Epithelial cell of esophagus (primary cell): ENCODE data around the gene ZNRF3.
"Not testable (repeated sequence)": the region's sequence is repeated elsewhere in the genome, so short reads cannot be mapped to it uniquely, and the experiment has no call there.

Source experiments
- DNase-seq: peaks from one replicate; pipeline ENCODE4 v3.0.0; 2010; ENCODE audit warnings: low read depth
- H3K4me3 ChIP-seq: 2 replicates; pipeline ENCODE4 v1.5.1; 2011; ENCODE audit warnings: mild to moderate bottlenecking, low read length, control low read depth
- TF ChIP-seq, protein P1 (sequence below): IDR thresholded peaks from 2 replicates; pipeline ENCODE4 v1.5.1; 2011; ENCODE audit warnings: low read depth, mild to moderate bottlenecking, low read length, control low read depth, inconsistent platforms; ENCODE audit not compliant: insufficient read depth; ENCODE audit errors: missing control alignments

Gene ZNRF3

DNA sequence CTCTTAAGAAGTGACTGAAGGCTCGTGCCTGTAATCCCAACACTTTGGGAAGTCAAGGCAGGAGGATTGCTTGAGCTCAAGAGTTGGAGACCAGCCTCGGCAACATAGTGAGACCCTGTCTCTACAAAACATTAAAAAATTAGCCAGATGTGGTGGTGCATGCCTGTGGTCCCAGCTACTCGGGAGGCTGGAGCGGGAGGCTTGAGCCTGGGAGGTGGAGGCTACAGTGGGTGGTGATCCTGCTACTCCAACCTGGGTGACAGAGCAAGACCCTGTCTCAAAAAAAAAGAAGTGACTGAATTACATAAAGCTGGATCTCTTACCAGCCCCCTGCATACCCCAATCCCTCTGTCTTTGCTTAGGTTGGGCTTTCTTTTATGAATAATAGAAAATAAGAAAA, 120.2 kb downstream of the ZNRF3 start:
- no peak for DNase-seq
- TF ChIP-seq, protein P1, sequence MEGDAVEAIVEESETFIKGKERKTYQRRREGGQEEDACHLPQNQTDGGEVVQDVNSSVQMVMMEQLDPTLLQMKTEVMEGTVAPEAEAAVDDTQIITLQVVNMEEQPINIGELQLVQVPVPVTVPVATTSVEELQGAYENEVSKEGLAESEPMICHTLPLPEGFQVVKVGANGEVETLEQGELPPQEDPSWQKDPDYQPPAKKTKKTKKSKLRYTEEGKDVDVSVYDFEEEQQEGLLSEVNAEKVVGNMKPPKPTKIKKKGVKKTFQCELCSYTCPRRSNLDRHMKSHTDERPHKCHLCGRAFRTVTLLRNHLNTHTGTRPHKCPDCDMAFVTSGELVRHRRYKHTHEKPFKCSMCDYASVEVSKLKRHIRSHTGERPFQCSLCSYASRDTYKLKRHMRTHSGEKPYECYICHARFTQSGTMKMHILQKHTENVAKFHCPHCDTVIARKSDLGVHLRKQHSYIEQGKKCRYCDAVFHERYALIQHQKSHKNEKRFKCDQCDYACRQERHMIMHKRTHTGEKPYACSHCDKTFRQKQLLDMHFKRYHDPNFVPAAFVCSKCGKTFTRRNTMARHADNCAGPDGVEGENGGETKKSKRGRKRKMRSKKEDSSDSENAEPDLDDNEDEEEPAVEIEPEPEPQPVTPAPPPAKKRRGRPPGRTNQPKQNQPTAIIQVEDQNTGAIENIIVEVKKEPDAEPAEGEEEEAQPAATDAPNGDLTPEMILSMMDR = no peak
- H3K4me3 ChIP-seq = no peak overlapping the region

DNA sequence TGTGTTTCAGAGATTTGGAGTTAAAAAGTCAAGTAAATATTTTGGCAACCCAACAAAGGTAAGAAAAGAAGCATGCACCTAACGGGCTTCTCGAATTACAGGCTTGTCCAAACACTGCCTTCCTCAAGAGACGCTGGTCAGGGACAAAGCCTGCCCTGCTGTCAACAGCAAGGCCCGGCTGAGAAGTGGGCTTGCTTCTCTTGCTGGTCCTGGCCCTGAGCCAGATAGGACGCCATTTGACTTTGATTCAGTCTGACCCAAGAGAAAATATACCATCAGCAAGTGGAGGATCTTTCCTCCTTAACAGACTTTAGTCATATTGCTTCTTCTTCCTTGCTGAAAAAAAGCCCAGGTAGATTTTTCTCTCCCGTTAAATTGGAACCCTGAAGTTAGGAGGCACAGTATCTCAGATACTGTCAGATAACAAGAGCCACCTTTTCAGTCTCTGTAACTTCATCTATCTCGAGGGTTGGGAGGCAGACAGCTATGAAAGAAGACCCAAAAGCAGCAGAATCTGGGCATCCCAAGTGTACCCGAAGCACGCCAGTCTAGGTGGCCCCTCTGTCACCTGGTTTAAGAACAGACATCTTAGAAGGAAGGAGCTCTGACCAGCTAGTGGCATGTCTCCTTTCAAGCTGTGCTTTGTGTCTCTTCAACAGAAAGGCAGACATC, 120.7 kb downstream of the ZNRF3 start:
- no peak overlapping the region for H3K4me3 ChIP-seq
- TF ChIP-seq, protein P1 = no peak
- peak; percentile 38 for DNase-seq

DNA sequence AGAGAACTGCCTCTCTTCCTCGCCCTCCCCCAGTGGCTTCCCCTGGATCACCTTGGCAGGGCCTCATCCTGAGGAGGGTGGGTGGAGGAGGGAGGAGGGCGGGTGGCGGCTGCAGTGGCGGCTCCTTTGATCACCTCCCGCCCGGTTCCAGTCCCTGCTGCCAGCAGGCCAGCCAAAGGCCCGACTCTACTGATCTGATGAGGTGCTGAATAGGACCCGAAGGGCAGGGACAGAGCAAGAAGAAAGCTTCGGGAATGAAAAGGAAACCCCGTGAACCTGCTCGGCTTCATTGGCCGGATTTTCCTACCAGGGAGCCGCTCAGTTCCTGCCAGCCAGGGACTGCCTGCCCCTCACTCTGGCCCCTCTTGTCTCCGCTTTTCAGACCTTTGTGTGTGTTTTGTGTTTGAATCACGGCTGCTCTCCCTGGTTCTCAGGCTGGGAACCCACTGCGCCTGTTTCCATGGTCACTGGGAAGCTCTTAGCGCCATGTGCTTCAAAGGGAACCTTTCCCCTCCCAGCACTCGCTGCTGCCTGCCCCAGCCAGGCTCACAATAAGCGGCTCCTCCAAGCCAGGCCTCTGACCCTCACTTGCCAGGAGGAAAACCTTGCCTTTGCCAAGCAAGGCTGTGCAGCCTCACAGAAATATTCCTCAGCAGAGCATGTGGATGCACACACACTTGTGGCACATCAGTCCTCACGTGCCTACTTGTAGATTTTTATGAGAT, 121.4 kb downstream of the ZNRF3 start:
- TF ChIP-seq, protein P1 = no peak
- H3K4me3 ChIP-seq = no peak overlapping the region
- DNase-seq = no peak

DNA sequence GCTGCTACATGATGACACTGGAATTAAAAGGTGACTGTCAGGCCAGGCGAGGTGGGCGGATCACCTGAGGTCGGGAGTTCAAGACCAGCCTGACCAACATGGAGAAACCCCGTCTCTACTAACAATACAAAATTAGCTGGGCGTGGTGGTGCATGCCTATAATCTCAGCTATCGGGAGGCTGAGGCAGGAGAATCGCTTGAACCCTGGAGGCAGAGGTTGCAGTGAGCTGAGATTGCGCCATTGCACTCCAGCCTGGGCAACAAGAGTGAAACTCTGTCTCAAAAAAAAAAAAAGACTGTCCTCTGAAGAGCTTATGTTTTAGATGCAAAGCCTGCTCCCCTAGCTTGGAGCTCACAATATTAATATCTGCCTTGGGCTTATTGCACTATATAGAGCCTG, 122.4 kb downstream of the ZNRF3 start:
- DNase-seq, H3K4me3 ChIP-seq: not testable (repeated sequence)

DNA sequence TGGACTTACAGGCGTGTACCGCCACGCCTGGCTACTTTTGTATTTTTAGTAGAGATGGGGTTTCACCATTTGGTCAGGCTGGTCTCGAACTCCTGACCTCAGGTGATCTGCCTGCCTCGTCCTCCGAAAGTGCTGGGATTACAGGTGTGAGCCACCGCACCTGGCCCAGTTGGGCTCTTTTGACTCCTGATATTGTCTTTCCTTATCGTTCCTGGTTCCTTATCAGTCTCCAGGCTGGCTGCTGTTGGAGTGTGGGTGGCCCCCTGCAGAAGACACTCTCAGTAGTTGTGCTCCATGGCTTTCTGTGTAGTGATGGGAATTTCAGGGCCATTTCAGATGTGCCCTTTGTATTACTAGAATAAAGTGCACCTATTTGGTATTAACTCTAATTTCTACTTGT, 123.0 kb downstream of the ZNRF3 start:
- TF ChIP-seq, protein P1 = no peak
- no peak for DNase-seq
- H3K4me3 ChIP-seq = no peak overlapping the region

DNA sequence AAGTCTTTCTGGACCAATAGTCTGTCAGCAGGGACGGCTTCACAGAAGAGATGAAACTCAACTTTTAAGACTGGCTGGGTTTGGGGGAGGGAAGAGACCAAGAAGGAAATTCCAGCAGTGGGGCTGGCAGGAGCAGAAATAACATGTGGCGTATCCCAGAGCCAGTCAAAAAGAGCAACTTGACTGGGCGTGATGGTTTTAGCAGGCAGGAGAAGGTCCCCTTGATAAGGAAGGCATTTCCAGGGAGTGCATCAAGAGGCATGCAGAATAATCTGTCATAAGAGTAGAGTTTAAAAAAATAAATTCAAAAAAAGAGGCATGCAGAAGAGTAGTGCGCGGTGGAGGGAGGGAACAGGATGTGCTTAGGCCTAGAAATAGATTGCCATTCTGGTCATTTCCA, 125.8 kb downstream of the ZNRF3 start:
- TF ChIP-seq, protein P1 = no peak
- H3K4me3 ChIP-seq = no peak overlapping the region
- DNase-seq = no peak

DNA sequence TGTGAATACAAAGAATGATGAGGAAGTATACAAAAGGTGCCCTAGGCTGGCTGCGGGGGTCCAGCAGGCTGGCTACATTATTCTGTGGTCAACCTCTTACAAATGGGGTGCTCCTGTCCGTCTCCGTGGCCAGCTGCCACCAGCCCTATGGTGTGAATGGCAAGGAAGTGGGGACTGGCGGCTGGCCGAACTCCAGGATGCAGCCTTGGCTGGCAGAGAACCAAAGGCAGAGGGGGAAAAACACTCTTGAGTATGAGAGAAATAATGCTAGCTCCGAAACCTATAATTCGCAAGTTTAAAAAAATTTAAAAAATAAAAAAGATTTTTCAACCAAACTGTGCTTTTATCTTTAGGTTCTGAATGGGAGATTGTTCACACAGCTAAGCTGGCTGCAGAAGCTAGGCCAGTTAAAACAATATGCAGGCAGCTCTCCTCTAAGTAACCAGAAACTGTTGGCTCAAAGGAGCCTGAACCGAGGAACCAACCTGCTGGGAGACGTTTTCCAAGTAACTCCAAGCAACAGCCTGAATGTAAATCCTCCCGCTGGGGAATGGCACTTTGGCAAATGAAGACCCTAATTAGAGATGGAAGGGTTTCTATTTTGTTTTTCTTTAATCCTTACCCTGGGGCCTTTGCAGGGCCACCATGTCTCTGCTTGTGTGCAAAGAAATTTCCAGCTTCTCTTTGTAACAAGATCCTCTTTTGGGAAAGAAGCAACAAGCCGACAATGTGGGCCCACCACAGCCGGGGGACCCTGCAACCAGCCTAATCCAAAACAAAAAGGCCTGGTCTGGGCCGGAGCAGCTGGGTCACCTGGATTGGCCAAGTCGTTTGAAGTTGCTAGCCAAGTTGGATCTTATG, 128.1 kb downstream of the ZNRF3 start:
- TF ChIP-seq, protein P1 = no peak
- no peak overlapping the region for H3K4me3 ChIP-seq

More for the DNA sequence above, 128.1 kb downstream of the ZNRF3 start:
- DNase-seq = no peak
